Measurements from ENCODE around the gene FAT3.

FAT3 gene

DNA sequence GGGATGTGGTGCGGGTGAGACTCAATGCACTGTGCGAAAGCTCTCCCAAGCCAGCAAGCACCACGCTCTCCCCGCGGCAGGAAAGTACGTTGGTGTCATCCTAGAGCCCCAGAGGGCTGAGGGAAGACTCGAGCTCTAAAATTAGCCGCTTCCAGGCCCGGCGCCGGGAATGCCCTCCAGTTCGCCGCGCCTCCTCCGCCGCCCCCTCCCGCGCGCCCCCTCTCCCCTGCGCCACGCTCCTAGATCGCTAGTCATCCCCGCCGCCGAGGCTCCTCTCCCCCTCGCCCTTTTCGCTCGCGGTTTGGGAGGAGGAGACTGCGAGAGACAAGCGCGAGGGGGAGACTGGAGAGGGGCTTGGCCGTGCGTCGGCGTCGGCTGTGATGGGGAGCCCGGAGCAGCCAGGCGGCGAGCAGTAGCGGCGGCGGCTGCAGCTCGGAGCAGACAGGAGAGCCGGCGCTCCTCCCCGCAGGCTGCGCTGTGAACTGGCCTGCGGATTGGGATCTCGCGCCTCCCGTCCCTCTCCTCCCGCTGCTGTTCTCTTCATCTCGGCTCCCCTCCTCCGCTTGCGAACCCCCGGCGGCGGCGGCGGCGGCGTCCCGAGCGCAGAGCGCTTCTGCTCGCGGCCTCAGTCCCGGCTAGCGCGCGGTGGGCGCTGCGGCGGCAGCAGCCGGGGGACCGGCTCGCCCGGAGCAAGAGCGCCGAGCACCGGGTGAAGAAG is at the start of gene FAT3:
FAT3 (plus strand) TSS at position 412 of the 718 bp plus-strand sequence. CDS start 127,295 bp downstream, outside the sequence.
- no peak for DNase-seq

DNA sequence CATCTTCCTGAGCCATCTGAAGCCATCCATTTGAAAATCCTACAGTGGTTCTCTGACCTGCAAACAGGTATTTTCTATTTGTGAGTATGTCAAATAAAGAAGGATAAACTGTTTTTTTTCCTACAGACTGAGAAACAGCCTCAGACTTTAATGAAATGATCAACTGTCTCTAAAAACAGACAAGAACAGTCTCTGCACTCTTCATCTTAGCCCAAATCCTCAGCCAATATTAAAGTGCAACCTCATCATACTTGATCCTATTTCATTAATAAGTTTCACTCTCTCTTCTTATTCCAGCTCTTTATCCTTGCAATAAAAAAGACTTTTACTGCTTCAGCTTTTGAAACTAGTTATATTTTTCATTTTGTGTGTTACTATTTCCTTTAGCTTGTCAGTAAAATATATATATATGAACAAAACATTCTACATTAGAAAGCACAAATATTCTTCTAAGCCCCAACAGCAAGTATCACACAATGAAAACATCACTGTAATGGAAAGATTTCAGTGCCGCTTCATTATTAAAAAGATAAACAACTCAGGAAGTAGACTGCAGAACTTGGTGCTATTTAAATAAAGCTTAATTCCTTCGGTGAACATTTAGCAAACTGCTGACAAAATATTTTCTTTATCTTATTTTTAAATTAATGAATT is 45.5 kb upstream of the FAT3 start:
- DNase-seq: no peak

- no peak for DNase-seq
Measured at GRCh38 chr11:92180226-92180625, 44.4 kb upstream of the FAT3 start.

DNA sequence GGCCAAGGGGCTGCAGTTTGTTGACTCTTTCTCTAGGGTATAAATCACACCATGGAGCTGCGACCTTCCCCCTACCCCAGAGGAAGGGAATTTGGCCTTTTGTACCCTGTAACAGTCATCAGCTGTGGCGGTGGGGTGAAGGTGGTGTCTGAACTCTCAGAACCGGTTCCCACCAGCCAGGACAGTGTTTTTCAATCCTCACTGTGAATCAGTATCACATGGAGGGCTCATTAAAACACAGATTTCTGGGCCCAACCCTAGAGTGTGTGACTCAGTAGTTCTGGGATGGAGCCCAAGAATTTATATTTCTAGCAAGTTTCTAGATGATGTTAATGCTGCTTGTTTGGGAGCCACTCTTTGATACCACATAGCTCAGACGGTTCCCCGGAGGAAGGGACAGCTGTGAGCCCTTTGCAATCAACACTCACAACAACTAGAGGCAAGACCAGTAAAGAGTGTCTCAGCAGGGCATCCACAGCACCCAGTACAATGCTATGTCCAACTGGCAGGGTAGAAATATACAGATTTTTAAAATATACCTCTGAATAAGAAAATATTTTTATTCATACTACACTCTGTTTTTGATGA is 43.9 kb upstream of the FAT3 start:
- DNase-seq: no peak

GRCh38 chr11:92190535-92191206 is 33.9 kb upstream of the FAT3 start:
- no peak for DNase-seq

GRCh38 chr11:92192141-92192540 is 32.5 kb upstream of the FAT3 start:
- DNase-seq: no peak

GRCh38 chr11:92198268-92198667 is 26.4 kb upstream of the FAT3 start:
- no peak for DNase-seq

DNA sequence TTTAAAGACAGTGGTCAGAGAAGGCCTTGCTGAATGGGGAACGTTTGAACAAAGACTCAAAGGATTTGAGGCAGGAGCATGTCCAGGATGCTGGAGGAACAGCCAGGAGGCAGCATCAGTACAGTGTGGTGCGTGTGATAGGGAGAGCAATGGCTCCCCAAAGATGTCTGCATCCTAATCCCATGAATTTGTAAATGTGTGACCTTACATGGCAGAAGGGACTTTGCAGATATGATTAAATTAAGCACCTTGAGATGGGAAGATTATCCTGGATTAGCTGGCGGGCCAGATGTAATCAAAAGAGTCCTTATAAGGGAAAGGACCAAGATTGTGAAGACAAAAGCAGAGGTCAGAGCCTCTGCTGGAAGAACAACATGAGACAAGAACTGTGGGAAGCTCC is 24.6 kb upstream of the FAT3 start:
- DNase-seq: no peak

DNA sequence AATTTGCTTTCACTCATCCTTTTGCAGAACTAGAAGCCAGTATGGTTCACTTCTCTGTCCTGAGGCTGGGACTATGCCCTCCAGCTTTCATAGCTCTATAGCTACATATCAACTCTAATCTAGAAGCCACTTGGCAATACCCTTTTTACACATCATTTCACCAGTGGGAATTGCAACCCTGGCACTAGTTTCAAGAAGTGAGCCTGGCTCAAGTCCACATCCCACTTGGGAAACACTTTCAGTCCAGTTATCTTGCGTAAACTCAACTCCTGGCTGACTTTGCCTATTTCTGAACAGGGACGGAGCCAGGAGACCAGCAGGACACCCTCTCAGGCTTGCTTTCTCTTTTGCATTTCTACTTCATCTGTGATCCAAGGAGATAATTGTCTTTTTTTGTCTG is 19.9 kb upstream of the FAT3 start:
- no peak for DNase-seq

- no peak for DNase-seq
Measured at GRCh38 chr11:92206441-92206840, 18.2 kb upstream of the FAT3 start.

DNA sequence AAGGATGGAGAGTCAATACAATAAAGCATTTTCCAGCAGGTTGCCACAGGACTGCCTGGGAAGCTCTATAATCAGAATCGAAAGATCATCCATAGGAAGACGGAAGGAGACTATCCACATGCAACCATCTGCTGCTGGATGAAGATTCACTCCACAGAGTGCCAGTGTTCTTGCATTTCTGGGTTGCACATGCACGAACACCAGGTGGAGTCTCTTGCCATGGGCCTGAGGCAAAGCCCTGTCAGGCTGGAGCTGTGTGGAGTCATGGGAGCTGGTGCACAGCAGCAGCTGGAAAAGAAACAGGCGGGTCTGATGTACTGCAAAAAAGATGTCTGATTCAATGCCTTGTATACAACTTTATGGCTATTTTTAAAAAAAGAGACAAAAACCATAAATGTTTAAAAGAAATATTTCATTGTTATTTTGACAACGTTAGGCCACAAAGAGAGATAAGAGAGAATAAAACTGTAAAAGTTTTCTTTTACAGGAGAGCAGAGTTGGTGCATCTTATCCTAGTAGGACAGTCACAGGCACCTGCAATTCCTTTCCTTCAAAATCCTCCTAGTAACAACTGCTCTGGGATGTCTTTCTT is 12.9 kb upstream of the FAT3 start:
- DNase-seq: no peak

- DNase-seq: no peak
Measured at GRCh38 chr11:92212530-92212929, 12.1 kb upstream of the FAT3 start.

DNA sequence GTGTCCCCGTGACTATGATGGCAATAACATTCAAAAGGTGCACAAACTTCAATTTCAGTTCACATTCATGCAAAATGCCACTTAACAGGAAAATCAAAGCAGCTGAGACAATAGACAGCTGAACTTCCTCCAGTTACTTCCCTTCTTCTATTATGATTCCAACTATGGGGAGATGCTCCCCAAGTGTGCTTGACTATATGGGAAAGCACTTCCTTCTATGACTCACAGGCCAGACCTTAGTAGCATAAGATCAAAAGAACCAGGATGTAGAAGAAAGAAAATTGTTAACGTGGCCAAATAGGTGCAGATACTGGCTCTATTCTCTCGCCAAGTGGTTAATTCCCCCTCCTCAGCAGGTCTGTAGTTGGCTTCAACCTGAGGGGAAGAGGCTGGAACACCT is 7.8 kb upstream of the FAT3 start:
- DNase-seq: no peak

GRCh38 chr11:92219476-92219875 is 5.1 kb upstream of the FAT3 start:
- DNase-seq: no peak

GRCh38 chr11:92222701-92223100 is 1.9 kb upstream of the FAT3 start:
- DNase-seq: no peak

DNA sequence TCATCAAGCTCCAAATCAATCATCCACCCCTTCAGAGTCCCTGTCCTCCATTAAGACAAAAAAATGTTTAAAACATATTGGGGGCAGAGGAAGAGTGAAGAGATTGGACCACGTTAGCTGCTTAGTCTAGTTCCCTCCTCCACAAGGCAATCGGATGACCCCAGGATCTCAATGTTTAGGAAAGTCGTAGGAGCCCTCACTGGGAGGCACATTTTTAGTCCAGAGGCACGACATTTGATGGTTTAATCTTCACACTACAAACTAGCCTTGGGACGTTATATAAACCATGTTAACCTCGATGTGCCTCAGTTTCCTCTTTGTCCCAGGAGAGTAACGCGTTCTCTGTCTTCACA is 588 bp upstream of the FAT3 start:
- DNase-seq: no peak

DNA sequence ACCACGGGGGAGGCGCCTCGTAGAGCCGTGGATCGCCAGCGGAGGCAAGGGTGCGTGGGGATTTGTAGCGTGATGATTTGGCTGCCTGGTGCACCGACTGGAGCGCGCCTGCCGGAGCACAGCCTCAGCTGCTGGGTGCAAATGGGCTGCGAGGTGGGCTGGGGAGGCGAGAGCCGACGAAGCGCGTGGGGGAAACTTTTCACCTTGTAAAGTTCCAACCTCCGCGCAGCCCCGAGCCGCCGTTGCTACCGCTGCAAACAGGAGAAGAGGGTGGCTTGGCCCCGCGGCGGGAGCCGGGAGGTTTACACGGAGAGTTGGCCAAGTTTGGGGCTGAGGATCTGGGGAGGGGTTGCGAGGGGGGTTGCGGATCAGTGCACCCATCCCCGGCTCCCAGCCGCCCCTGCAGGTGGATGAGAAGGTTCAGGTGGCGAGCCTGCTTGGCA is 528 bp downstream of the FAT3 start:
- no peak for DNase-seq

- no peak for DNase-seq
Measured at GRCh38 chr11:92225568-92226330, 1.1 kb downstream of the FAT3 start.

DNA sequence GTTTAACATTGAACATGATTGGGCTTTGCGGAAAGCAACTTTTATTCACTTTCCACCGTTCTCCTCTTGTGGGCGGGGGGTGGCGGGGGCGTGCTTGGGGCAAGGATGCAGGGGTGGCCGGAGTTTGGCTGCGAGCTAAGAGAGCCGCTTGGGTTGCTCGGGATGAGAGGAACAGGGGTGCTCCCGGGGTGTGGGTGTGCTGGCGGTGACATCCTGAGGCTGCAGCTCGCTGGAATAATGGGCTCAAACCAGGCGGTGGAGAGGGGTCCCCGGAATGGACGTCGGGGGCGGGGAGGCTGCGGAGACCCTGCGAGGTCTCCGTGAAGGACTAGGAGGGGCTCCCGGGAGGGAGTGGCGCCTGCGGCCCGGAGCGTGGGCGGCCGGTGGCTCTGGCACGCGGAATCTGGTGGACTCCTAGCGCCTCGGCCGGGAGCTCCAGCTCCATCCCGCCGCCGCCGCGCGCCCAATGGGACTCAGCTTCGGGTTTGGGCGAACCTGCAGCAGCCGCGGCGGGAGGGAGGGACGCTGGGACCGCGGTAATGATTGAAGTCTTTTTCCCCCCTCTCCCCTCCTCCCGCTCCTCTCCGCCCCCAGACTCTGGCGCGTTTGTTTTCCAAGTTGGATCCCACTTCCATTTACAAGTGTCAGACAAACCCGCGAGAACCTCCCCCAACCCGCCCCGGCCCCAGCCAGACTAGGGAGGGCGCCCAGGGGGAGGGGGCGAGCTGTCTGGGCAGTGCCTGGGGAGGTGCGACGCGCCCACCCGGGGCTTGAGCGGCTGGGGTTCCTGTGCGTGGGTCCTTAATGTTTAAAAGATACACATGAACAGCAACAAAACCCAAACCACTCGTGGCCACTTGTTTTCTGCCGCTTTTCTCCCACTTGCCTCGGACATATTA is 2.0 kb downstream of the FAT3 start:
- no peak for DNase-seq

DNA sequence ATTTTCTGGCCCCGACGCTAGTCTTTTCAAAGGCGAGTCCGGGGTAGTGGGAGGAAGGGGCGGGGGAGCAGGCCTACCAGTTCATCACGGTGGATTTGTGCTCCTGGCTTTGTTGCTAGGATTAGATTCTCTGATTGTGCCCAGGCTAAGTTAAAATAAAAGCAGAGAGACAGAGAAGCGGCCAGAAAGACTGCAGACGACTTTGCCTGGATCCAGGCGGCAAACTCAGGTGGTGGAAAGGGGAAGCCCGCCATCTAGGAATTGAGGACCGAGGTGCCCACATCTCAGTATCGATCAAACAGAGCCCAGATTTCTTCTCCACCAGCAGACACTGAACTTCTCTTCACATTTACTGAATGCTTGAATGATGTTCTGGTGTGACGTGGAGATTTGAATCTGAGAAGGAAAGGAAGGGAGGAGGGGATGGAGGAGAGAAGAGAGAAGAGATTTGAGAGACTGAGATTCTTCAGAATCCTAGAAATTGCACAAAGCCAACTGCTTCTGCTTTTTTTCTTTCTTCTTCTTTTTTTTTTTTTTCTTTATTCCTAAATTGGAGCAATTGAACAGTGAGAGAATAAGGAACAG is 2.7 kb downstream of the FAT3 start:
- DNase-seq: no peak

Data from activated CD4-positive, CD25-positive, alpha-beta regulatory T cell treated with anti-CD3 and anti-CD28 coated beads, Interleukin-2, amount 50 U/mL, for 72 hours (primary cell).